Measurements from ENCODE around the gene DHX34.

Gene DHX34

GRCh38 chr19:47404334-47405196 lies 55.5 kb downstream of the DHX34 start:
- no peak for TF ChIP-seq CTCF (IDR thresholded peaks at IDR 0.05)

- TF ChIP-seq CTCF (IDR thresholded peaks at IDR 0.05), result no peak
These were observed 56.1 kb downstream of the DHX34 start for GRCh38 chr19:47405197-47405550.

GRCh38 chr19:47405854-47406417 lies 56.8 kb downstream of the DHX34 start:
- no peak for TF ChIP-seq CTCF (IDR thresholded peaks at IDR 0.05)

- no peak for TF ChIP-seq CTCF (IDR thresholded peaks at IDR 0.05)
These were observed 57.7 kb downstream of the DHX34 start for GRCh38 chr19:47406711-47407416.

- TF ChIP-seq CTCF (IDR thresholded peaks at IDR 0.05), result no peak
These were observed 58.3 kb downstream of the DHX34 start for GRCh38 chr19:47407417-47407774.

- no peak for TF ChIP-seq CTCF (IDR thresholded peaks at IDR 0.05)
These were observed 59.2 kb downstream of the DHX34 start for GRCh38 chr19:47408156-47408938.

GRCh38 chr19:47411101-47411500 lies 62.0 kb downstream of the DHX34 start:
- no peak for TF ChIP-seq CTCF (IDR thresholded peaks at IDR 0.05)
